ENCODE data around the gene NPIPA5. TPM values are rescaled to one million over a fixed set of nuclear protein-coding genes. Genes with fewer than 3 reads are reported as not detected.
"Not testable (repeated sequence)": the region's sequence is repeated elsewhere in the genome, so short reads cannot be mapped to it uniquely, and the experiment has no call there.

The NPIPA5 gene
- total RNA-seq, result 0.82 TPM

DNA sequence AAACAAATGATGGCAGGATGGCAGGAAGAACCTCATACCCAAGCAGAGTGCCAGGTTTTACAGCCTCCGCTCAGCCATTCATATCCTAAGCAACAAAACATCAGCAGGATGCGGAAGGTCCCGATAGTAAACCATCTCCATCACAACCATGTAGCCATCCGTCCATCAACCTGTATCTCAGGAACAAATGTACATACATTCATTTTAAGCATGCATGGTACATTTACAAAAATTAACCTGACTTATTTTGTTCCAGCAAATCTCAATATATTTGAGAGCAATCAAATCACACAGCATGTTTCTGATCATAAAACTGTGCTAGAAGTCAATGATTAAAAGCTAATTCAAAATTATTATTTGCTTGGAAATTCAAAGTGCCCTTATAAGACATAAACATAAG, at the start of gene NPIPA5:
Gene NPIPA5 (minus strand): TSS at position 101 of the 400 bp plus-strand sequence. CDS start 0 bp downstream, at position 101.
- FAIRE-seq; DNase-seq (ENCODE audit: low spot score in 2 of 2): not testable (repeated sequence)

DNA sequence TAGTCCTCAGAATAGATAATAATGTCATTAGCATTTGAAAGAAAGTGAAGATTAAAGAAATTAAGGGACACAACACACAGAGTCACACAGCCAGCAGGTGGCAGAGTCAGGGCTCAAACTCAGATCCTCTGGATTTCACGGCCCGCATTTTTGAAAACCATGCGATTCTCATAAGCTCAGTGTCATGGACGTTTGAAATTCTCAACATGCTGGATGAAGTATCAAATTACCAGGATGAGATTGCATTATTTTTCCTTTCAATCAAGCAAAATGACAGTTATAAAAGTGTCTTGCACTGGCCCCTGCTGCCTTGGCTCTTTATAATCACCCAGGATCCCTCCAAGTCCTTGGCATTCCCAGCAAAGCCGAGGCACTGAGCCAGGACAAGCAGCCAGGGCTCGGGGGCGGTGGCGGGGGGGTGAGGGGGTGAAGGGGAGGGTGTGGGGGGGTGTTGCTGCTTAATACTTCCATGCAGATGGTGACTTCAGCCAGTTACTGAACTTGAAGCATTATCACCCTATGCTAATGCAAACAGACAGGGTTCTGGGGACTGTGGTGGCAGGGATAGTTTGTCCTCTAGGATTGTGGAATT, 49.6 kb upstream of the NPIPA5 start:
- peak; percentile 10 for FAIRE-seq
- DNase-seq (ENCODE audit: low spot score in 2 of 2), result peak; percentile 44 to 50

DNA sequence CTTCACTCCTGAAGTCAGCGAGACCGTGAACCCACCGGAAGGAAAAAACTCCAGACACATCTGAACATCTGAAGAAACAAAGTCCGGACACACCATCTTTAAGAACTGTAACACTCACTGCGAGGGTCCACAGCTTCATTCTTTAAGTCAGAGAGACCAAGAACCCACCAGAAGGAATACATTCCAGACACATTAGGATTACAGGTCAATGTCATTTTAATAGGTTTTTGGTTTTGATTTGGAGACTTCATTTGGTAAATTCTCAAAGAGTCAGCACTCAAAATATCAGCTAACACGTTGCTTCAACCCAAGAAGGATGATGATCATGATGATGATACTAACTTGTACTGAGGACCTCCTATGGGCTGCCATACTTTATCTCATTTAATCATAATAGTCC, 48.7 kb upstream of the NPIPA5 start:
- no peak for DNase-seq (ENCODE audit: low spot score in 2 of 2)
- no peak for FAIRE-seq

DNA sequence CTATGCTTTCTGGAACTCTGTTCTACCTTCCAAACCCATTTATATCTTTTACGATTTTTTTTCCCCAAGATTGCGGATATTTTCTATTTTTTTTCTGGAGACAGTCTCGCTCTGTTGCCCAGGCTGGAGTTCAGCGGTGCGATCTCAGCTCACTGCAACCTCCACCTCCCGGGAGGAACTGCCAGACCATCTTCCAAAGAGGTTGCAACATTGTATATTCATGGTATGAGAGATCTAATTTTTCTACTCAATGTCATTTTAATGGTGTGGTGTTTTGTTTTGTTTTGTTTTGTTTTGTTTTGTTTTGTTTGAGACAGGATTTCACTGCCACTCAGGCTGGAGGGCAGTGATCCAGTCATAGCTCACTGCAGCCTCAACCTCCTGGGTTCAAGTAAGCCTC, 47.8 kb upstream of the NPIPA5 start:
- FAIRE-seq (no peak), DNase-seq (ENCODE audit: low spot score in 2 of 2) (no peak)

DNA sequence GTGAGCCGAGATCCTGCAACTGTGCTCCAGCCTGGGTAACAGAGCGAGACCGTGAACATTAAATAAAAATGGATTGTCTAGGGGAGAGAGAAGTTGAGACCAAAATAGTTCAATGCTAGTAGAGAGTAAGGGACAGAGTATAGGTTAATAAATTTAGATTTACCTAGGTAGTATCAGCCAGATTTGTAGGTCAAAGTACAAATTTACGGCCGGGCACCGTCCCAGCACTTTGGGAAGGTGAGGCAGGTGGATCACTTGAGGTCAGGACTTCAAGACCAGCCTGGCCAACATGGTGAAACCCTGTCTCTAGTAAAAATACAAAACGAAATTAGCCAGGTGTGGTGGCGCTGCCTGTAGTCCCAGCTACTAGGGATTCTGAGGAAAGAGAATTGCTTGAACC, 44.1 kb upstream of the NPIPA5 start:
- FAIRE-seq, result no peak
- DNase-seq (ENCODE audit: low spot score in 2 of 2), result no peak

DNA sequence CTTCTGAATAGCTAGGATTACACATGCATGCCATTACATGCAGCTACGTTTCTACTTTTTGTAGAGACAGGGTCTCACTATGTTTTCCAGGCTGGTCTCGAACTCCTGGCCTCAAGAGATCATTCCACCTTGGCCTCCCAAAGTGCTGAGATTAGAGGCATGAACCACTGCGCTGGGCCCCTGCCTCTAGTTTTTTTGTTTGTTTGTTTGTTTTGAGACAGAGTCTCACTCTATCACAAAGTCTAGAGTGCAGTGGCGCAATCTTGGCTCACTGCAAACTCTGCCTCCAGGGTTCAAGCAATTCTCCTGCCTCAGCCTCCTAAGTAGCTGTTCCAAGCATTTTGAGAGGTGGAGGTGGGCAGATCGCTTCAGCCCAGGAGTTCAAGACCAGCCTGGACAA, 43.6 kb upstream of the NPIPA5 start:
- FAIRE-seq; DNase-seq (ENCODE audit: low spot score in 2 of 2): not testable (repeated sequence)

DNA sequence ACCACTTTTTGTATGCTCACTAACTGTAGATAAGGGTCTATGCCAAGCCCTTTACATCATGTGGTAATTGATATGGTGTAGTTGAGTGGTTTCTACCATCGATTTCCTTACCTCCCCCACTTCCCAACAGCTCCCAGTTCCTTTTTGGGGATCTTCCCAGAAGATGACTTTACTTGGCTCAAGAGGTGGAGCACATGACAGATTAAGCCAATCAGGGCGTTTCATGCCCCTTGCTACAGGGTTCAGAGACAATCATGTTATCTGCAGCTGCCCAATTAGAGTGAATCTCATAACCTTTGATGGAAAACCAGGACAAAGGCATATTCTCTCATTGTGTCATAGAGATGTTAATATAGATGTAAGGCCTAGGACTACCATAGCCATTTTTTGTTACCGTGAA, 40.1 kb upstream of the NPIPA5 start:
- no peak for FAIRE-seq

DNA sequence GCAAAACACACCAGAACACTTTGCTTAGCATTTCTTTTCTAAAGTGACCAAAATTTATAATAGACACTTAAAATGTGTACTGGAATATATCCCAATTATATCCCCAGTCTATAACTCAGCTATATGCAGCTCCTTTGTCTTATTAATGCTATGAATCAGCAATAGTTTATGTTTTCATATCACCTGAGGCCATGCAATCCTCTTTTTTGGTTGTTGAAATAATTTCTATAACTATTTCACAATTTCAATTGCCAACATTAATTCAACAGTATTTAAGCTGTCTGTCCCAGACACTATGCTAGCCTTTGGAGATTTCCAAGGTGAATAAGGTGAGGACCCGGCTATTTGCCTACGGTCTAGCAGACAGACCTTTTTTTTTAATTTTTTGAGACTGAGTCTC, 39.1 kb upstream of the NPIPA5 start:
- no peak for FAIRE-seq
- DNase-seq (ENCODE audit: low spot score in 2 of 2), result no peak

More for the DNA sequence above, 40.1 kb upstream of the NPIPA5 start:
- DNase-seq (ENCODE audit: low spot score in 2 of 2), result no peak

DNA sequence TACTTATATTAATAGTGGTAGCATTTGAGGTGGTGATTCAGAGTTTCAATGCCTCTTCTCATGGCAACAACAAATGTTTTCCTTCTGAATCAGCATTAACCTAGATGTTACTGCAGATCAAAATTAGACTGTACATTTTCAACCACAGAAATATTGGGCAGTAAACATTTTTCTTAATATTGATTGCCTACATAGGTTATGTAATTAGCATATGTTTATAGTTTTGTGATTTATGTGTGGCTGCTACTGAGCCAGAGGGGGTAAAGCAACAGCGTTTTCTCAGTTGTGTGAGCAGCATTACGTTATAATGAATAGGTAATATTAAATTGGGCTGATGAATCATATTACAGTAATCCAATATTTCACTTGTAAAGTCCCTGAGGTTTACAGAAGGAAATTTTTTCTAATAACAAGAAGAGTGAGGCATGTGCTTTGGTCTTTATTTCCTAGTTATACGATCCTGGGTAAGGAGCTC, 37.5 kb upstream of the NPIPA5 start:
- no peak for FAIRE-seq

DNA sequence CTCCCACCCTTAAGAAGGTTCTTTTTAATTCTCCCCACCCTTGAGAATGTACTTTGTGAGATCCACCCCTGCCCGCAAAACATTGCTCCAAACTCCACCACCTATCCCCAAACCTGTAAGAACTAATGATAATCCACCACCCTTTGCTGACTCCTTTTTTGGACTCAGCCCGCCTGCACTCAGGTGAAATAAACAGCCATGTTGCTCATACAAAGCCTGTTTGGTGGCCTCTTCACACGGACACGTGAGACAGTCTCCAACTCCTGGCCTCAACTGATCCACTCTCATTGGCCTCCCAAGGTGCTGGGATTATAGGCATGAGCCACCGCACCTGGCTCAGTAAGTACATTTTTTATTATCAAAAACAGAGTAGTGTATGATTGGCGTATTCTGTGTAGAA, 31.4 kb upstream of the NPIPA5 start:
- DNase-seq (ENCODE audit: low spot score in 2 of 2); FAIRE-seq: not testable (repeated sequence)

More for the DNA sequence above, 37.5 kb upstream of the NPIPA5 start:
- no peak for DNase-seq (ENCODE audit: low spot score in 2 of 2)

DNA sequence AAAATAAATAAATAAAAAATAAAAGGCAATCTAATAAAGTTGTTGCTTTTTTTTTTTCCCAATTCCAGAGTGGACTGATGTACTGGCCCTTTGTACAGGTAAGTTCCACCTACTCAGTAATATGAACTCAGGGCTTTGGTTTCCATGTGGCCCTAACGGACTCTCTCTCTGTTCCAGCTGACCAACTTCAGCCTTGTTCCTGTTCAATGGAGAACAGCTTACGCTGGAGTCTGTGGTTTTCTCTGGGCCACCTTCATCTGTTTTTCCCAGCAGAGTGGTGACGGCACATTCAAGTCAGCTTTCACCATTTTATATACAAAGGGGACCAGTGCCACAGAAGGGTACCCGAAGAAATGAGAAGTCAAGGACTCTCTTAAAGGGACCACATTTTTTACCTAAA, 29.7 kb upstream of the NPIPA5 start:
- not testable (repeated sequence) for DNase-seq (ENCODE audit: low spot score in 2 of 2); FAIRE-seq

DNA sequence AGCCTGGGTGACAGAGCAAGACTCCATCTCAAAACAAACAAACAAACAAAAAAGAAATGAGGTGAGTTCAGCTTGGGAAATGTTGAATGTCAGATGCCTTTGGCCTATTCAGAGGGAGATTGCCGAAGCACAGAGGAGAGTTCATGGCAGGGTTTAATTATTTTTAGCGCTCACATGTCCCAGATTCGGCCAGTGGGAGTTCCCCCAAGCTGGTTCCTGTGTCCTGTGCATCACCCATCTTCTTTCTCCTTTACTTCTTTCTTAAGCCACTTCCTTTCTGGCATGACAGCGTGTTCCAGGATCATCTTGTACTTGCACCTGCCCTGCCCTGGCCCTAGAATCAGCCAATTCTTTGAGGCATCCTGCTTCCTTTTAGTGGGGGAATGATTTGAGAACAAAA, 26.7 kb upstream of the NPIPA5 start:
- no peak for DNase-seq (ENCODE audit: low spot score in 2 of 2)
- no peak for FAIRE-seq

DNA sequence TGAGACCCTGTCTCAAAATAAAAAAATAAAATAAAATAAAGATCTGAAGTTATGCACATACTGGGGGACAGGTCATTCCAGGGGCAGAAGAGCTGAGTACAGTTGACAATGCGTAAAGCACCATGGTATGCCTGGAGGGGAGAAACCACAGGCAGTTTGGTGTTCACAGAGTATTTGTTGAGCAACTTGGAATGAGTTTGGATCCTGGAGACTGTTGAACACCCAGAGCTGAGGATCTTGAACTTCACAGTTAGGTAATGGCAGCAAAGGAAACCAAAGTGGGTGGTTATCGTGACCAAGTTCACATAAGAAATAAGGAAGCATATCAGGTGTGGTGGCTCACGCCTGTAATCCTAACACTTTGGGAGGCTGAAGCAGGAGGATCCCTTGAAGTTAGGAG, 26.0 kb upstream of the NPIPA5 start:
- DNase-seq (ENCODE audit: low spot score in 2 of 2); FAIRE-seq: not testable (repeated sequence)

DNA sequence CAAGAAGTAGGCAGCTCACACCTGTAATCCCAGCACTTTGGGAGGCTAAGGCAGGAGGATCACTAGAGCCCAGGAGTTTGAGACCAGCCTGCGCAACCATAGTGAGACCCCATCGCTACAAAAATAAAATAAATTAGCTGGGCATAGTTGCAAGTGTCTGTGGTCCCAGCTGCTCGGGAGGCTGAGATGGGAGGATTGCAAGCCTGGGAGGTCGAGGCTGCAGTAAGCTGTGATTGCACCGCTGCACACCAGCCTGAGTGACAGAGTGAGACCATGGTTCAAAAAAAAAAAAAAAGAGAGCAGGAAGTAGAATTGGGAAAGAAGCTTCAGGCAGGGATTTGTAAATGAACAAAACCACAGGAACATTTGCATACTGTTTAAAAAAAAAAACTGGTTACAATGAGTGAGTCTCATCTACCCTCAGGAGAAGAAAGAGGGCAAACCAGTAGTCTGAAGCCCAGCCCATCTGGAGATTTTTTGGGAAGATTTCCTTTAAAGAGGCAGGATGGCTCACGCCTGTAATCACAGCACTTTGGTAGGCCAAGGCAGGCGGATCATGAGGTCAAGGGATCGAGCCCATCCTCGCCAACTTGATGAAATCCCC, 25.4 kb upstream of the NPIPA5 start:
- no peak for FAIRE-seq

DNA sequence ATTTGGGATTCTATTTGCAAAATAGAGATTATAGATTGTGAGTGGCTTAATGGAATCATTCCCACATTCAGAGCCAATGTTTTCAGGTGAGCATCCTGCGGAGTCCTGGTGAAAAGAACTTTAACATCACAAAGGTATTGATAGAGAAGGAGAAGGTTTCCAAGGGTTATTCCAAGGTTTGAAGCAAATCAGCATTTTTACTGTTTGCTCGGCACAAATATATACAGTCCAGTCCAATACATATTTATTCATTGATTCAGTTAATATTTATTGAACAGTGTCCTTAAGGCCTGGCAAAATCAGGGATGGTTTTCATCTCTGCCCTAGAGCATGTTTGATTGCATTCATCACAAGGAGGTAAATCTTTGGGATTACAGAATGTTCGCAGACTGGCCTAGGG, 23.9 kb upstream of the NPIPA5 start:
- FAIRE-seq (no peak), DNase-seq (ENCODE audit: low spot score in 2 of 2) (no peak)

More for the DNA sequence above, 25.4 kb upstream of the NPIPA5 start:
- DNase-seq (ENCODE audit: low spot score in 2 of 2), result no peak

DNA sequence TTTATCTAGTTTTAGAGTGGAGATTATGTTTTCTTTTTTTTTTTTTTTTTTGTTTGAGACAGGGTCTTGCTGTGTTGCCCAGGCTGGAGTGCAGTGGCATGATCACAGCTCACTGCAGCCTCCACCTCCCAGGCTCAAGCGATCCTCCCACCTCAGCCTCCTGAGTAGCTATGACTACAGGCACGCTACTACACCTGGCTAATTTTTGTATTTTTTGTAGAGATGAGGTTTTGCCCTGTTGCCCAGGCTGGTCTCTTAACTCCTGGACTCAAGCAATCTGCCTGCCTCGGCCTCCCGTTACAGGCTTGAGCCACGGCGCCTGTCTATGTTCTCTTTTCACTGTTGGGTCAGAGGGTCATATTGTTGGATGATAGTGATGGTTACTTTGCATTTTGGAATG, 22.2 kb upstream of the NPIPA5 start:
- not testable (repeated sequence) for DNase-seq (ENCODE audit: low spot score in 2 of 2); FAIRE-seq

DNA sequence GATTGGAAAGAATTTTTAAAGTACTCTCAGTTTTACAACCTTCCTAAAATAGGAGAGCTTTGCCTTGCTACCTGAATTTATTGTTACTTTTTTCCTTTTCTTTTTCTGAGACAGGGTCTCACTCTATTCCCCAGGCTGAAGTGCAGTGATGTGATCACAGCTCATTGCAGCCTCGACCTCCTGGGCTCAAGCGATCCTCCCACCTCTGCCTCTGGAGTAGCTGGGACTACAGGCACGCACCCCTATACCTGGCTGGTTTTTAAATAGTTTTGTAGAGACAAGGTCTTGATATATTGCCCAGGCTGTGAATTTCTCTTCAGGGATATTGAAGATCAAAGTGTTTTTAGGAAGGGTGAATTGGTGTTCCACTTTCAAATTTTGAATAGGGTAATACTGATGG, 21.2 kb upstream of the NPIPA5 start:
- no peak for FAIRE-seq
- no peak for DNase-seq (ENCODE audit: low spot score in 2 of 2)

DNA sequence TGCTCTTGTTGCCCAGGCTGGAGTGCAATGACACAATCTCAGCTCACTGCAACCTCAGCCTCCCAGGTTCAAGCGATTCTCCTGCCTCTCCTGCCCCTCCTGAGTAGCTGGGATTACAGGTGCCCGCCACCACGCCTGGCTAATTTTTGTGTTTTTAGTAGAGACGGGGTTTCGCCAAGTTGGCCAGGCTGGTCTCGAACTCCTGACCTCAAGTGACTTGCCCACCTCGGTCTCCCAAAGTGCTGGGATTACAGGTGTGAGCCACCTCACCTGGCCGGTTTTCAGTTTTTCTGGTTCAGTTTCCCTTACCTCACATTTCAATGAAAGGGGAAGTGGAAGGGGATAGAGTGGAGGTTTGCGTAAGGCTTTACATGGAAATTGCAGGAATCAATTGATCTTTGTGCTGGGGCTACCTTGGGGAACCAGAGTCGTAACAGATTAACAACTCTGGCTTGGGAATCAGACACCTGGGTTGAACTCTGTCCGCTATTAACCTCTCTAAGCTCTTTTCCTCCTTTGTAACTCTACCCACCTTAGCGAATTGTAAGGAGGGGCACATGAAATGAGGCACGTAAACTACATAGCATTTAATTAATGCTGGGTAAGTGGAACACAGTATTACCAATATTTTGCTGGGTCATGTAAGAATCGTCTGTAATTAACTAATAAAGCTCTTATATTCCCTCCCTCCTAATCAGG, 20.7 kb upstream of the NPIPA5 start:
- no peak for DNase-seq (ENCODE audit: low spot score in 2 of 2)
- FAIRE-seq, result no peak

DNA sequence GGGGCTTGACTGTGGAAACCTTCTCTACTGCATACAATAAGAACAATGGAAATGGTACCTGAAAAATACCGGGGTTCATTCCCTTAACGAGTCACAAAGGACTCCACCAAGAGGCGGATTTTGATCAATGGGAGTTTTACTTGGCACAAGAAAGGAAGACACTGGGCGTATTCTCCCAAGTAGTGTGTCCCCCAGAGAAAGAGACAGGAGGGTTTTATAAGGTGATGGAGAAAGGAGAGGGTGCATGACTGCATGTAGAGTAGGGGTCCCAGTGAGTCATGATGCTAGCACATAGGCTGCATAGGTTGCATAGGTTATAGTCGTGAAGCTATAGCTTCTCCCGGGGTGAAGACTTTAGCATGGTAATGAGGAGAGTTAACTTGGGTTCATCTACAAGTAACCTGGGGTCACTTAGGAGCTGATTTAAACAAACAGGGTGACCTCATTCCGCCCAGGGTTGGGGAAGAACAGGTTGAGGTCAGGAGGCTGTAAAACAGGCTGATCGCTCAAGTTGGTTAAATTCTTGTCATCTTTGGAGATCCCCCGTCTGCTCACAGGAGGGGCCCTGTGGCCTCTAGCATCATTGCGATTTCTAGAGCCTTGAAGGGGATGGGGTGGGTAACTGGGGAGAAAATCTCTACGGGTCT, 19.0 kb upstream of the NPIPA5 start:
- DNase-seq (ENCODE audit: low spot score in 2 of 2) (no peak), FAIRE-seq (no peak)

DNA sequence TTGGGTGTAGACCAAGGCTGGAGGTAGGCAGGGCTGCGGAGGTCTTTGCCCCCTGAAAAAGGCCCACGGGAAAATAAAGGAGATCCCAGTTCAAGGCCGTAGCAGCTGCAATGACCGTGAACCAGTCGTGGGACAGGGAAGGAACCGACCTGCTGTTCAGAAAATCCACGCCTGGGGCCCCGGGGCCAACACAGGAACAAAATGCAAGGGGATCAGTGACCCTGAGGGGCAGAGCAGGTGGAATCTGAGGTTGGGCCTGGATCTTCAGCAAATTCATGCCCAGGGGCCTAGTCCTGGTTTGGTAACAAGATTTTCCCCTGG, 18.4 kb upstream of the NPIPA5 start:
- FAIRE-seq; DNase-seq (ENCODE audit: low spot score in 2 of 2): not testable (repeated sequence)
